Neural progenitor cell (in vitro differentiated cells): Measurements from ENCODE around the gene BBX.

ENCODE experiments used
- EZH2 ChIP-seq: fragments of 200-600 bp; sonication (generic); IDR thresholded peaks from 2 replicates; pipeline ENCODE4 v1.6.1; 2017; ENCODE audit warnings: antibody characterized with exemption, mild to moderate bottlenecking, moderate library complexity
- EZH2phosphoT487 ChIP-seq: fragments of 200-600 bp; sonication (generic); IDR thresholded peaks from 2 replicates; pipeline ENCODE4 v1.6.1; 2017; ENCODE audit warnings: antibody characterized with exemption
- TF ChIP-seq, protein P1 (sequence below): fragments of 200-600 bp; sonication (generic); IDR thresholded peaks from 2 replicates; pipeline ENCODE4 v1.5.1; 2017; ENCODE audit warnings: antibody characterized with exemption, mild to moderate bottlenecking

DNA sequence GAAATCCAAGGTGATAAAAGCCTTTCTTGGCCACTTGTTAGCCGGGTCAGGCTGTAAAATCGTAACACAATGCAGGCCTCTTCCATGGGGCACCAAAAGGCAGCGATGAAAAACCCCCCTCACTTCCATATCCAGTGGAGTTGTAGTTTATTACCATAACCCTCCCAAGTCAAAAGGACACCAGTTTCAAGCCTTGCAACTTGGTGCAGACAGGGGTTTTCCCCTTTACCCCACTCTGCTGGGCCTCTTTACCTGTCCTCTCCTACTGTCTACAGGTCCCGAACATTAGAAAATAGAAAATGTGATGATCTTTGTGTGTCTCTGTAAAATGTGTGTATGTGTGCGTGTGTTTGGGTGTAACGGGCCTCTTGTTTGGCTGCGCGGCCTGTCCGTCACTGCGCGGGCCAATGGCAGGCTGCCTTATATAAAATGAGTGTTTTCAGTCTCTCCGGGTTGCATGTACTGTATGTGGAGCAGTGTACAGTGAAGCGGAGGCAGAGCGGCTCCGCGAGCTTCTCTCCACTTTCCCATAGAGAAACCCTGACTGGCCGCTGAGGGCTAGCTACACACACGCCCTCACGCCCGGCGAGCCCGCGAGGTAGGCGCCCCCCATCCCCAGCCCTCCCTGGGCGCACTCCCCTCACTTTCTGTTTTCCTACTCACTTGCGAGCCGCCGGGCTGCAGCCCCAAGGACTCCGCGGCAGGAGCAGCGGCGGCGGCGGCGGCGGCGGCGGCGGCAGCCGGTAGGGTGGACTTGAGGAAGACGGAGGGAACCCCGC, at the start of gene BBX:
- no peak for TF ChIP-seq EZH2phosphoT487
- TF ChIP-seq, protein P1, sequence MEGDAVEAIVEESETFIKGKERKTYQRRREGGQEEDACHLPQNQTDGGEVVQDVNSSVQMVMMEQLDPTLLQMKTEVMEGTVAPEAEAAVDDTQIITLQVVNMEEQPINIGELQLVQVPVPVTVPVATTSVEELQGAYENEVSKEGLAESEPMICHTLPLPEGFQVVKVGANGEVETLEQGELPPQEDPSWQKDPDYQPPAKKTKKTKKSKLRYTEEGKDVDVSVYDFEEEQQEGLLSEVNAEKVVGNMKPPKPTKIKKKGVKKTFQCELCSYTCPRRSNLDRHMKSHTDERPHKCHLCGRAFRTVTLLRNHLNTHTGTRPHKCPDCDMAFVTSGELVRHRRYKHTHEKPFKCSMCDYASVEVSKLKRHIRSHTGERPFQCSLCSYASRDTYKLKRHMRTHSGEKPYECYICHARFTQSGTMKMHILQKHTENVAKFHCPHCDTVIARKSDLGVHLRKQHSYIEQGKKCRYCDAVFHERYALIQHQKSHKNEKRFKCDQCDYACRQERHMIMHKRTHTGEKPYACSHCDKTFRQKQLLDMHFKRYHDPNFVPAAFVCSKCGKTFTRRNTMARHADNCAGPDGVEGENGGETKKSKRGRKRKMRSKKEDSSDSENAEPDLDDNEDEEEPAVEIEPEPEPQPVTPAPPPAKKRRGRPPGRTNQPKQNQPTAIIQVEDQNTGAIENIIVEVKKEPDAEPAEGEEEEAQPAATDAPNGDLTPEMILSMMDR = no peak
- TF ChIP-seq EZH2 = no peak
